Measurements from ENCODE around the gene PIPOX. TPM values are rescaled to one million over a fixed set of nuclear protein-coding genes. Genes with fewer than 3 reads are reported as not detected.
A peak's percentile ranks its signal among the peaks of the same experiment; 100 is the strongest.

PIPOX gene
- total and polyA plus RNA-seq, 2 of the 8 experiments (the other 6 are each of a cell fraction or from before 2014, with no cell fraction given), result 57.2 to 99.6 TPM

- no peaks in the 10 kb centered on the region for H3K27me3 ChIP-seq (replicated peaks in 1 of 4; ENCODE audit: control insufficient read depth in 3 of 4, extremely low read depth in 1 of 4, insufficient read depth in 3 of 4, low read length in 3 of 4)
- no peaks in the 10 kb centered on the region for H4K20me1 ChIP-seq (replicated peaks in 1 of 2; ENCODE audit: control insufficient read depth in 1 of 2, insufficient read depth in 2 of 2, low read length in 2 of 2)
- H4K8ac ChIP-seq (ENCODE audit: extremely low read depth, insufficient read depth, low read length), result no peak overlapping the region
- H2BK20ac ChIP-seq (ENCODE audit: low read length), result peak overlapping the region; percentile 100
- no peak overlapping the region for H3K14ac ChIP-seq (ENCODE audit: insufficient read length)
- H3K4me1 ChIP-seq (replicated peaks in 1 of 4; ENCODE audit: control insufficient read depth in 3 of 4, insufficient read depth in 4 of 4, low read length in 3 of 4), result peaks cover 17 to 37% (median 27%) of the 10 kb centered on the region in 4 experiments
- peak overlapping the region; percentile 89 for H3K18ac ChIP-seq (ENCODE audit: extremely low read depth, low read length)
- no peaks in the 10 kb centered on the region for H3K9me3 ChIP-seq (ENCODE audit: insufficient read depth in 2 of 2, low read depth in 1 of 2, low read length in 1 of 2)
- H4K5ac ChIP-seq (ENCODE audit: insufficient read length, low read depth, low read length), result no peak overlapping the region
- H2AK5ac ChIP-seq (ENCODE audit: low read depth, low read length), result peak overlapping the region; percentile 98
- peak overlapping the region; percentile 24 for H3K4ac ChIP-seq (replicated peaks; ENCODE audit: insufficient read length, low read depth, low read length)
- H3K9ac ChIP-seq (replicated peaks in 1 of 4; ENCODE audit: extremely low read depth in 1 of 4, low read depth in 3 of 4, low read length in 3 of 4), result no peak overlapping the region
- peak overlapping the region; percentile 48 for H4K91ac ChIP-seq (replicated peaks; ENCODE audit: insufficient read length, low read length)
- H3K56ac ChIP-seq (replicated peaks; ENCODE audit: insufficient read length, low read depth, low read length), result no peak overlapping the region
- H2AFZ ChIP-seq (ENCODE audit: low read length), result no peak overlapping the region
- no peak overlapping the region for H3K27ac ChIP-seq (ENCODE audit: low read depth, low read length)
- H3K4me2 ChIP-seq (ENCODE audit: insufficient read depth in 1 of 2, low read depth in 2 of 2, low read length in 2 of 2), result no peak overlapping the region
- DNase-seq (ENCODE audit: low read depth in 1 of 2, low spot score in 2 of 2) (no peak), FAIRE-seq (no peak)
- H3K79me2 ChIP-seq (ENCODE audit: control insufficient read depth in 1 of 2, insufficient read depth in 2 of 2, low read length in 2 of 2), result peaks cover 0 to 6% of the 10 kb centered on the region in 2 experiments; a peak in 1 of 4 replicates
- H3K79me1 ChIP-seq (ENCODE audit: low read depth, low read length), result 0 out of 2 replicates have a peak, but pooled peaks cover 2% of the 10 kb centered on the region
- peak overlapping the region; percentile 82; the same call in 1 of the 2 replicates for H2BK15ac ChIP-seq (ENCODE audit: low read length)
- peaks cover 0 to 10% (median 1%) of the 10 kb centered on the region in 4 experiments; a peak in 3 of 8 replicates for H3K36me3 ChIP-seq (ENCODE audit: control insufficient read depth in 2 of 4, insufficient read depth in 4 of 4, low read length in 3 of 4)
- no peak overlapping the region for H3K4me3 ChIP-seq (ENCODE audit: extremely low read depth in 1 of 4, insufficient read depth in 2 of 4, low read depth in 3 of 4, low read length in 4 of 4)
- peak overlapping the region; percentile 98; the same call in 1 of the 2 replicates for H2BK5ac ChIP-seq (ENCODE audit: low read depth, low read length)
- peak overlapping the region; percentile 10 for H2BK120ac ChIP-seq (replicated peaks; ENCODE audit: low read depth, low read length)
- H3K23ac ChIP-seq (ENCODE audit: insufficient read length), result no peak overlapping the region
- peaks cover 4% of the 10 kb centered on the region; the same call in 1 of the 2 replicates for H3K23me2 ChIP-seq (ENCODE audit: low read depth, low read length)
- peak overlapping the region; percentile 95; the same call in 1 of the 2 replicates for H2BK12ac ChIP-seq (ENCODE audit: low read depth, low read length)
- 92% methylated on average over 2 of the region's 2 CpGs; no CpG with 5 or more reads in 1 of the 2 experiments for WGBS, 2 experiments (ENCODE audit: extremely low coverage in 1 of 2, insufficient coverage in 1 of 2, insufficient read length in 1 of 2, insufficient replicate concordance in 2 of 2, low coverage in 1 of 2, low lambda C conversion rate in 2 of 2, missing lambda C conversion rate in 1 of 2)
- POLR2A ChIA-PET (ENCODE audit: partially characterized antibody), result interaction anchor here (1.3 to 2.0 kb wide), 2 partner anchors 10 to 72 kb away, joined by 3 to 4 read pairs; no protein-coding TSS in a partner anchor
- CTCF ChIA-PET (ENCODE audit: partially characterized antibody), result interaction anchor here (2.1 to 4.8 kb wide), 6 partner anchors 19 to 75 kb away, joined by 6 to 23 read pairs (median 10); no protein-coding TSS in a partner anchor
- no peak for TF ChIP-seq KDM4A (IDR thresholded peaks at IDR 0.05; ENCODE audit: low read depth, low read length, severe bottlenecking)
- no peak for TF ChIP-seq HDAC6 (IDR thresholded peaks at IDR 0.05; ENCODE audit: low read depth, low read length)
- TF ChIP-seq SP1 (IDR thresholded peaks at IDR 0.05; ENCODE audit: low read depth, low read length), result no peak
- TF ChIP-seq TEAD4 (IDR thresholded peaks at IDR 0.05; ENCODE audit: low read depth, low read length), result no peak
- TF ChIP-seq POU5F1 (IDR thresholded peaks at IDR 0.05; ENCODE audit: low read depth, low read length), result no peak
- no peak for TF ChIP-seq TCF12 (IDR thresholded peaks at IDR 0.05; ENCODE audit: low read depth, low read length)
- no peak for TF ChIP-seq ASH2L (IDR thresholded peaks at IDR 0.05; ENCODE audit: low read length)
- no peak for TF ChIP-seq CTBP2 (IDR thresholded peaks at IDR 0.05; ENCODE audit: borderline replicate concordance, insufficient read depth, insufficient read length, low read length)
- no peak for TF ChIP-seq MAFK (IDR thresholded peaks at IDR 0.05; ENCODE audit: low read depth, low read length)
- no peak for TF ChIP-seq SP2 (IDR thresholded peaks at IDR 0.05; ENCODE audit: low read length)
- TF ChIP-seq PHF8 (conservative IDR thresholded peaks at IDR 0.05; ENCODE audit: low read depth, low read length), result no peak
These were observed 1.9 kb upstream of the PIPOX start for GRCh38 chr17:29041091-29041490.
